Right atrium auricular region (tissue), 2 donors: ENCODE data around the gene ASCC3. TPM values are rescaled to one million over a fixed set of nuclear protein-coding genes. Genes with fewer than 3 reads are reported as not detected.

ENCODE experiments used
- DNase-seq: peaks from one replicate; pipeline ENCODE4 v3.0.0-alpha.2; 2019; ENCODE audit warnings: low spot score
- H3K27ac ChIP-seq, 2 donors: fragments of 200-600 bp; sonication (generic); 1 replicate in 1 of 2; 2 replicates in 1 of 2; pipeline ENCODE4 v1.5.1; 2016 to 2019
- H3K27me3 ChIP-seq, 2 donors: fragments of 200-600 bp; sonication (generic); one replicate each; pipeline versions ENCODE4 v1.5.1 to v1.6.0; 2017 to 2019
- H3K36me3 ChIP-seq: fragments of 200-600 bp; sonication (generic); one replicate; pipeline ENCODE4 v1.5.1; 2016
- H3K4me1 ChIP-seq, 2 donors: fragments of 200-600 bp; sonication (generic); one replicate each; pipeline versions ENCODE4 v1.5.1 to v1.6.0; 2017 to 2019
- H3K4me3 ChIP-seq, 2 donors: fragments of 200-600 bp; sonication (generic); 1 replicate in 1 of 2; 2 replicates in 1 of 2; pipeline ENCODE4 v1.5.1; 2017 to 2019; ENCODE audit warnings: mild to moderate bottlenecking in 1 of 2, moderate library complexity in 1 of 2
- H3K9me3 ChIP-seq, 2 donors: fragments of 200-600 bp; sonication (generic); one replicate each; pipeline ENCODE4 v1.5.1; 2019
- CTCF ChIP-seq, 2 donors: fragments of 200-600 bp; sonication (generic); IDR thresholded peaks; one replicate each; pipeline ENCODE4 v1.5.1; 2019; ENCODE audit warnings: antibody characterized with exemption in 2 of 2
- total RNA-seq, 2 donors: library from RNA; depleted of rRNA; stranded (reverse); fragments of >200 nt; gene quantifications; one replicate each; pipeline ENCODE4 v1.1.0, GENCODE V29; 2016

ASCC3 gene
- total RNA-seq, 2 donors from 2014 or later, result 18.7 to 20.0 TPM

GRCh38 chr6:100677240-100677639 is 203.9 kb downstream of the ASCC3 start:
- H3K27me3 ChIP-seq, result no peaks in the 10 kb centered on the region
- H3K4me1 ChIP-seq, result no peaks in the 10 kb centered on the region
- TF ChIP-seq CTCF (IDR thresholded peaks at IDR 0.05), result no peak
- no peak overlapping the region for H3K4me3 ChIP-seq
- H3K27ac ChIP-seq, result no peak overlapping the region
- H3K36me3 ChIP-seq, result peaks cover 5% of the 10 kb centered on the region
- DNase-seq, result no peak
- no peaks in the 10 kb centered on the region for H3K9me3 ChIP-seq

GRCh38 chr6:100673641-100674040 is 207.5 kb downstream of the ASCC3 start:
- Histone ChIP-seq H3K36me3 (no peaks in the 10 kb centered on the region), H3K4me1 (no peaks in the 10 kb centered on the region), H3K9me3 (no peaks in the 10 kb centered on the region), H3K4me3 (no peak overlapping the region), H3K27ac (no peak overlapping the region), H3K27me3 (no peaks in the 10 kb centered on the region)
- TF ChIP-seq CTCF (IDR thresholded peaks at IDR 0.05), result no peak
- DNase-seq, result no peak

GRCh38 chr6:100671740-100672139 is 209.4 kb downstream of the ASCC3 start:
- Histone ChIP-seq H3K27ac (no peak overlapping the region), H3K27me3 (no peaks in the 10 kb centered on the region), H3K4me1 (no peaks in the 10 kb centered on the region), H3K36me3 (no peaks in the 10 kb centered on the region), H3K4me3 (no peak overlapping the region), H3K9me3 (no peaks in the 10 kb centered on the region)
- DNase-seq, result no peak
- TF ChIP-seq CTCF (IDR thresholded peaks at IDR 0.05), result no peak

- H3K27ac ChIP-seq, result no peak overlapping the region
- H3K9me3 ChIP-seq, result no peaks in the 10 kb centered on the region
- no peaks in the 10 kb centered on the region for H3K36me3 ChIP-seq
- TF ChIP-seq CTCF (IDR thresholded peaks at IDR 0.05), result no peak
- no peaks in the 10 kb centered on the region for H3K4me1 ChIP-seq
- no peak overlapping the region for H3K4me3 ChIP-seq
- no peaks in the 10 kb centered on the region for H3K27me3 ChIP-seq
- no peak for DNase-seq
These were observed 211.1 kb downstream of the ASCC3 start for GRCh38 chr6:100670056-100670455.

GRCh38 chr6:100665041-100665380 is 216.1 kb downstream of the ASCC3 start:
- Histone ChIP-seq H3K36me3 (peaks cover 4% of the 10 kb centered on the region), H3K4me1 (no peaks in the 10 kb centered on the region), H3K27ac (no peak overlapping the region), H3K4me3 (no peak overlapping the region), H3K9me3 (no peaks in the 10 kb centered on the region), H3K27me3 (no peaks in the 10 kb centered on the region)
- TF ChIP-seq CTCF (IDR thresholded peaks at IDR 0.05), result no peak
- DNase-seq, result no peak

DNA sequence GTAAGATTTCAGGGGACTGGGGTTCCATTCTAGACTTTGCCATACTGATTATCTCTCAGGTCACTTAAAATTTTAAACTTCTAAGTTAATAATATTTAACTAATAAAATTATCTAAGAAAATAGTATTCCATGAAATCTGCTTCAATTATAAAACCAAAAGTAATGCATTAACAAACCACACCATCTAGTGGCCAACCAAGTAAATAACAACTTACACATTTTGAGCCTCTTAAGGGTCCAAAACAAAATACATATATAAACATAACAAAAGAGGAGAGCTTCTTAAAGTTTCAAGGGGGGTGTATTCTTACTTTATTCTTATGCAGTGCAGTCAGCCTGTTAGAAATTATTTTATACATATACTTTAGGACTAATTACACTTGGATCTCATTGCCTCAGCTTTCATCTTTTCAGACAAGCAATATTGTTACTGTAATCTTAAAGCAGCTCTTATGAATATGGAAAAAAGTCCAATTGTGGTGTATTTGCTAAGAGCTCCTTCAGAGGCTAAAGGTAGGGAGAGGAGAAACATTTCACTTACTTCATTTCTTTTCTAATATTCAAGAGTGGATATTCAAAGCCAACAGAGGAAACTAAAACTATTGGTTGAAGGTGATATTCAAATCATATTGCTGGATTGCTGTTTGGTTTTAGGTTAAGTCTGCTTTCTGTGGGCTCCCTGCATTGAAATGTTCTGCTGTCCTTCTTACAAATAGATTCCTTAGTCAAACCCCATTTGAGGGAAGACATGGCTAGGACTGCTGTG is 216.7 kb downstream of the ASCC3 start:
- no peak overlapping the region for H3K4me3 ChIP-seq
- no peak overlapping the region for H3K27ac ChIP-seq
- TF ChIP-seq CTCF (IDR thresholded peaks at IDR 0.05), result peak; percentile 44 to 78
- no peaks in the 10 kb centered on the region for H3K27me3 ChIP-seq
- DNase-seq, result no peak
- H3K36me3 ChIP-seq, result peaks cover 4% of the 10 kb centered on the region
- no peaks in the 10 kb centered on the region for H3K4me1 ChIP-seq
- no peaks in the 10 kb centered on the region for H3K9me3 ChIP-seq
